H1 (cell line): ENCODE results near the gene BBX. TPM values are rescaled to one million over a fixed set of nuclear protein-coding genes. Genes with fewer than 3 reads are reported as not detected.

Source experiments
- CTCF ChIA-PET: fragments of 300-600 bp; sonication (Branson Sonifier 250); formaldehyde crosslinking; loops from one replicate; lab custom pipeline; 2021; ENCODE audit not compliant: partially characterized antibody; lab: Charles Lee
- POLR2A ChIA-PET: fragments of 300-600 bp; sonication (Branson Sonifier 250); formaldehyde crosslinking; loops from one replicate; lab custom pipeline; 2021; ENCODE audit warnings: inconsistent platforms; ENCODE audit not compliant: partially characterized antibody; lab: Charles Lee
- DNase-seq, 2 experiments: peaks; one replicate each; pipeline versions ENCODE4 v3.0.0 to v3.0.0-alpha.2; 2010 to 2022; ENCODE audit warnings: low spot score in 2 of 2, low read depth in 1 of 2, mixed read lengths in 1 of 2
- FAIRE-seq: peaks from 2 replicates; lab custom pipeline; 2011; peaks lifted over from hg19 to GRCh38; lab: Jason Lieb, UNC
- H2AFZ ChIP-seq: 2 replicates; pipeline ENCODE4 v1.8.1; 2012; ENCODE audit warnings: low read length, inconsistent platforms
- H2AK5ac ChIP-seq: 2 replicates; pipeline ENCODE4 v1.6.1; 2013; ENCODE audit warnings: low read depth, low read length
- H2BK120ac ChIP-seq: replicated peaks from 2 replicates; pipeline ENCODE3; 2013; ENCODE audit warnings: low read depth, low read length, inconsistent platforms
- H2BK12ac ChIP-seq: 2 replicates; pipeline ENCODE4 v1.6.1; 2013; ENCODE audit warnings: low read depth, low read length
- H2BK15ac ChIP-seq: 2 replicates; pipeline ENCODE4 v1.6.1; 2013; ENCODE audit warnings: low read length
- H2BK20ac ChIP-seq: 2 replicates; pipeline ENCODE4 v1.6.1; 2013; ENCODE audit warnings: low read length
- H2BK5ac ChIP-seq: 2 replicates; pipeline ENCODE4 v1.6.1; 2013; ENCODE audit warnings: low read depth, low read length
- H3K14ac ChIP-seq: 2 replicates; pipeline ENCODE4 v1.6.1; 2013; ENCODE audit warnings: inconsistent platforms; ENCODE audit not compliant: insufficient read length
- H3K18ac ChIP-seq: 2 replicates; pipeline ENCODE4 v1.6.1; 2013; ENCODE audit warnings: low read length; ENCODE audit errors: extremely low read depth
- H3K23ac ChIP-seq: 2 replicates; pipeline ENCODE4 v1.6.1; 2013; ENCODE audit warnings: inconsistent platforms; ENCODE audit not compliant: insufficient read length
- H3K23me2 ChIP-seq: 2 replicates; pipeline ENCODE4 v1.6.1; 2013; ENCODE audit warnings: low read depth, low read length
- H3K27ac ChIP-seq: 2 replicates; pipeline ENCODE4 v1.6.1; 2011; ENCODE audit warnings: low read depth, low read length, inconsistent platforms
- H3K27me3 ChIP-seq, 4 experiments: replicated peaks in 1 of 4; 1 replicate in 1 of 4; 2 replicates in 3 of 4; pipeline versions ENCODE4 v1.6.1 to v1.8.1; 2011 to 2013; ENCODE audit warnings: low read length in 3 of 4, mild to moderate bottlenecking in 3 of 4, inconsistent platforms in 2 of 4, mixed read lengths in 2 of 4, moderate library complexity in 1 of 4; ENCODE audit not compliant: control insufficient read depth in 3 of 4, insufficient read depth in 3 of 4; ENCODE audit errors: extremely low read depth in 1 of 4
- H3K36me3 ChIP-seq, 4 experiments: 2 replicates each; pipeline versions ENCODE4 v1.6.1 to v1.8.1; 2011 to 2013; ENCODE audit warnings: mild to moderate bottlenecking in 4 of 4, low read length in 3 of 4, moderate library complexity in 2 of 4, control low read depth in 1 of 4, inconsistent platforms in 1 of 4; ENCODE audit not compliant: insufficient read depth in 4 of 4, control insufficient read depth in 2 of 4
- H3K4ac ChIP-seq: replicated peaks from 2 replicates; pipeline ENCODE3; 2013; ENCODE audit warnings: low read length, low read depth, mixed read lengths, inconsistent platforms; ENCODE audit not compliant: insufficient read length
- H3K4me1 ChIP-seq, 4 experiments: replicated peaks in 1 of 4; 1 replicate in 1 of 4; 2 replicates in 3 of 4; pipeline versions ENCODE4 v1.6.1 to v1.8.1; 2011 to 2013; ENCODE audit warnings: low read length in 3 of 4, inconsistent platforms in 2 of 4, mixed read lengths in 1 of 4; ENCODE audit not compliant: insufficient read depth in 4 of 4, control insufficient read depth in 3 of 4
- H3K4me2 ChIP-seq, 2 experiments: 2 replicates each; pipeline versions ENCODE4 v1.6.1 to v1.8.1; 2011 to 2013; ENCODE audit warnings: low read depth in 2 of 2, low read length in 2 of 2, control low read depth in 1 of 2, inconsistent platforms in 1 of 2, mild to moderate bottlenecking in 1 of 2; ENCODE audit not compliant: insufficient read depth in 1 of 2
- H3K4me3 ChIP-seq, 4 experiments: fragments of 200-600, 300-600 bp in 1 of 4; sonication (generic), shearing (Covaris generic), sonication (Bioruptor Twin) in 1 of 4; 2 replicates each; pipeline versions ENCODE4 v1.5.1 to v1.8.1; 2011 to 2016; ENCODE audit warnings: low read length in 4 of 4, low read depth in 3 of 4, control low read depth in 2 of 4, inconsistent platforms in 2 of 4, mild to moderate bottlenecking in 2 of 4, mixed read lengths in 1 of 4, moderate library complexity in 1 of 4; ENCODE audit not compliant: insufficient read depth in 2 of 4; ENCODE audit errors: extremely low read depth in 1 of 4
- H3K56ac ChIP-seq: replicated peaks from 2 replicates; pipeline ENCODE3; 2013; ENCODE audit warnings: low read depth, mild to moderate bottlenecking, mixed read lengths, low read length, inconsistent platforms; ENCODE audit not compliant: insufficient read length
- H3K79me1 ChIP-seq: 2 replicates; pipeline ENCODE4 v1.6.1; 2013; ENCODE audit warnings: low read depth, low read length, control low read depth
- H3K79me2 ChIP-seq, 2 experiments: 2 replicates each; pipeline versions ENCODE4 v1.6.1 to v1.8.1; 2012 to 2013; ENCODE audit warnings: low read length in 2 of 2, mild to moderate bottlenecking in 2 of 2, inconsistent platforms in 1 of 2; ENCODE audit not compliant: insufficient read depth in 2 of 2, control insufficient read depth in 1 of 2
- H3K9ac ChIP-seq, 4 experiments: replicated peaks in 1 of 4; 1 replicate in 1 of 4; 2 replicates in 3 of 4; pipeline versions ENCODE4 v1.6.1 to v1.8.1; 2011 to 2013; ENCODE audit warnings: low read depth in 3 of 4, low read length in 3 of 4, control low read depth in 2 of 4, mild to moderate bottlenecking in 2 of 4, moderate library complexity in 2 of 4, inconsistent platforms in 1 of 4; ENCODE audit errors: extremely low read depth in 1 of 4
- H3K9me3 ChIP-seq, 2 experiments: 2 replicates each; pipeline versions ENCODE4 v1.6.1 to v1.8.1; 2012 to 2013; ENCODE audit warnings: mild to moderate bottlenecking in 2 of 2, moderate library complexity in 2 of 2, control low read depth in 1 of 2, inconsistent platforms in 1 of 2, low read depth in 1 of 2, low read length in 1 of 2, mixed read lengths in 1 of 2; ENCODE audit not compliant: insufficient read depth in 2 of 2
- H4K20me1 ChIP-seq, 2 experiments: replicated peaks in 1 of 2; 2 replicates each; pipeline versions ENCODE3 to v1.8.1; 2011 to 2013; ENCODE audit warnings: inconsistent platforms in 2 of 2, low read length in 2 of 2, mild to moderate bottlenecking in 1 of 2; ENCODE audit not compliant: insufficient read depth in 2 of 2, control insufficient read depth in 1 of 2
- H4K5ac ChIP-seq: 2 replicates; pipeline ENCODE4 v1.6.1; 2013; ENCODE audit warnings: low read length, low read depth, mixed read lengths, inconsistent platforms; ENCODE audit not compliant: insufficient read length
- H4K8ac ChIP-seq: 2 replicates; pipeline ENCODE4 v1.8.0; 2013; ENCODE audit warnings: mild to moderate bottlenecking, moderate library complexity, low read length, inconsistent platforms; ENCODE audit not compliant: insufficient read depth; ENCODE audit errors: extremely low read depth
- H4K91ac ChIP-seq: replicated peaks from 2 replicates; pipeline ENCODE3; 2013; ENCODE audit warnings: low read length, mixed read lengths, inconsistent platforms; ENCODE audit not compliant: insufficient read length
- BCL11A ChIP-seq, 2 experiments: IDR thresholded peaks; one replicate each; pipeline ENCODE4 v1.6.1; 2011; ENCODE audit warnings: low read depth in 2 of 2, low read length in 2 of 2, mild to moderate bottlenecking in 2 of 2
- POU5F1 ChIP-seq: IDR thresholded peaks from 2 replicates; pipeline ENCODE4 v1.6.1; 2011; ENCODE audit warnings: low read depth, mild to moderate bottlenecking, low read length, moderate library complexity
- RXRA ChIP-seq: IDR thresholded peaks from 2 replicates; pipeline ENCODE4 v1.6.1; 2011; ENCODE audit warnings: low read depth, mild to moderate bottlenecking, low read length, moderate library complexity; ENCODE audit not compliant: insufficient read depth
- SAP30 ChIP-seq: fragments of 300-600 bp; sonication (generic); IDR thresholded peaks from 2 replicates; pipeline ENCODE4 v1.7.1; 2012; ENCODE audit warnings: low read length, moderate library complexity, mild to moderate bottlenecking, inconsistent platforms; ENCODE audit not compliant: insufficient read depth, insufficient replicate concordance
- SP4 ChIP-seq: IDR thresholded peaks from 2 replicates; pipeline ENCODE4 v1.6.1; 2012; ENCODE audit warnings: low read length, inconsistent platforms
- TAF1 ChIP-seq: IDR thresholded peaks from 2 replicates; pipeline ENCODE4 v1.6.1; 2011; ENCODE audit warnings: mild to moderate bottlenecking, low read depth, low read length
- TEAD4 ChIP-seq: IDR thresholded peaks from 2 replicates; pipeline ENCODE4 v1.6.1; 2012; ENCODE audit warnings: low read depth, low read length, inconsistent platforms, mixed read lengths
- WGBS, 2 experiments: shearing (Covaris generic) in 1 of 2; methylation state at CpG; one replicate each; pipeline versions ENCODE4 v1.1.6 to v1.1.7; 2013 to 2015; ENCODE audit warnings: low lambda C conversion rate in 2 of 2, mixed read lengths in 2 of 2, inconsistent platforms in 1 of 2, low coverage in 1 of 2, missing lambda C conversion rate in 1 of 2; ENCODE audit not compliant: insufficient replicate concordance in 2 of 2, insufficient coverage in 1 of 2, insufficient read length in 1 of 2; ENCODE audit errors: extremely low coverage in 1 of 2, missing lambda C conversion rate in 1 of 2; 5-methylcytosine and 5-hydroxymethylcytosine counted together
- polyA plus RNA-seq, 7 experiments: library from polyadenylated mRNA; depleted of rRNA in 3 of 7; stranded (reverse) in 5 of 7; unstranded in 2 of 7; fragments of >200 nt in 5 of 7; fragments of 200-250 nt in 2 of 7; gene quantifications; 1 replicate in 5 of 7; 2 replicates in 1 of 7; 4 replicates in 1 of 7; pipeline versions ENCODE4 v1.2.1 to v1.2.3, GENCODE V29; 2011 to 2013; ENCODE audit warnings: missing spikeins in 2 of 7, mixed read lengths in 2 of 7
- total RNA-seq: library from RNA; stranded (reverse); fragmentation: NEBNext Ultra II Directional; extraction: Animal tissue kit (Norgen Biotek cat#: 25700); gene quantifications from 2 replicates; pipeline ENCODE4 v1.2.1, GENCODE V29; 2021

The BBX gene
- total and polyA plus RNA-seq, 2 of the 8 experiments (the other 6 are each of a cell fraction or from before 2014, with no cell fraction given) = 11.0 to 42.5 TPM

DNA sequence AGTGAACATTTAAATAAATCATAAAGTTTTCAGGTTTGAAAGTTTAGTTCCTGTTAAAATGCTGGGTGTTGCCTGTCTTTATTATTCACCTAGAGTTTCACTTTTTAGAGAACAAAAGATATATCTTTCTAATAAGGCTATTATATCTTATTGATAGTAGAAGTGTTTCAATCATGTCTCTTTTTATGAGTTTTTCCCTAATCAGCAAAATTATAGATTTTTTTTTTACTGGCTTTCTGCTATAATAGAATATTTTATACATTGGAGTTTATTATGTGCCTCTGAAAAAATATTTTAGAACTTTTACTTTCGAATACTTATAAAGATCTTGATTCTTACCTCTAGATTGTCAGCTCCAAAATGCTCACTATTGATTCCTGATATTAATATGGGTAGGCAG, 131.5 kb downstream of the BBX start:
- DNase-seq = no peak
- no peak overlapping the region for H3K4me3 ChIP-seq
- H4K91ac ChIP-seq = no peak overlapping the region
- no peaks in the 10 kb centered on the region for H3K4me1 ChIP-seq
- H3K23me2 ChIP-seq = no peaks in the 10 kb centered on the region
- no peak overlapping the region for H2AFZ ChIP-seq
- H4K8ac ChIP-seq = no peak overlapping the region
- H3K36me3 ChIP-seq = no peaks in the 10 kb centered on the region
- no peak overlapping the region for H3K4ac ChIP-seq
- POLR2A ChIA-PET = no interaction called here
- peaks cover 3 to 4% of the 10 kb centered on the region in 2 experiments; a peak in 1 of 4 replicates for H3K9me3 ChIP-seq
- no peak overlapping the region for H3K23ac ChIP-seq
- H2BK15ac ChIP-seq = no peak overlapping the region
- no peaks in the 10 kb centered on the region; the same call in 1 of the 2 replicates for H3K79me1 ChIP-seq
- H2AK5ac ChIP-seq = no peak overlapping the region
- no peak overlapping the region for H2BK12ac ChIP-seq
- no peaks in the 10 kb centered on the region for H4K20me1 ChIP-seq
- no peak overlapping the region for H4K5ac ChIP-seq
- H3K79me2 ChIP-seq = no peaks in the 10 kb centered on the region
- H2BK120ac ChIP-seq = no peak overlapping the region
- WGBS, 2 experiments = 100% methylated on average over 1 of the region's 1 CpG; no CpG with 5 or more reads in 1 of the 2 experiments
- no peak overlapping the region for H3K27ac ChIP-seq
- H3K27me3 ChIP-seq = no peaks in the 10 kb centered on the region
- no peak for TF ChIP-seq BCL11A (IDR thresholded peaks at IDR 0.05; ENCODE audit: low read depth in 2 of 2, low read length in 2 of 2)
- TF ChIP-seq RXRA = no peak
- no peak for TF ChIP-seq SAP30
- TF ChIP-seq TAF1 = no peak
- no peak for TF ChIP-seq POU5F1
- no peak for TF ChIP-seq SP4
- TF ChIP-seq TEAD4 = no peak
- no peak overlapping the region for H3K18ac ChIP-seq
- H2BK5ac ChIP-seq = no peak overlapping the region
- no peak overlapping the region for H2BK20ac ChIP-seq
- H3K4me2 ChIP-seq = no peak overlapping the region
- CTCF ChIA-PET = interaction anchor here (11.6 kb wide), 1 partner anchor 24 kb away, joined by 121 read pairs; no protein-coding TSS in a partner anchor
- no peak overlapping the region for H3K56ac ChIP-seq
- no peak overlapping the region for H3K14ac ChIP-seq
- FAIRE-seq = no peak
- no peak overlapping the region for H3K9ac ChIP-seq
